ENCODE results near the gene SLC22A3.
A peak's percentile ranks its signal among the peaks of the same experiment; 100 is the strongest.
"Not testable (repeated sequence)": the region's sequence is repeated elsewhere in the genome, so short reads cannot be mapped to it uniquely, and the experiment has no call there.

The SLC22A3 gene

GRCh38 chr6:160454303-160454702 is 106.1 kb downstream of the SLC22A3 start:
- no peak for DNase-seq

- DNase-seq: no peak
Measured at GRCh38 chr6:160455081-160455480, 106.9 kb downstream of the SLC22A3 start.

- peak; percentile 22 to 65 for DNase-seq
Measured at GRCh38 chr6:160455541-160456213, 107.5 kb downstream of the SLC22A3 start.

- DNase-seq: no peak
Measured at GRCh38 chr6:160456214-160456546, 108.0 kb downstream of the SLC22A3 start.

- no peak for DNase-seq
Measured at GRCh38 chr6:160457823-160458222, 109.6 kb downstream of the SLC22A3 start.

- no peak for DNase-seq
Measured at GRCh38 chr6:160461641-160462040, 113.5 kb downstream of the SLC22A3 start.

DNA sequence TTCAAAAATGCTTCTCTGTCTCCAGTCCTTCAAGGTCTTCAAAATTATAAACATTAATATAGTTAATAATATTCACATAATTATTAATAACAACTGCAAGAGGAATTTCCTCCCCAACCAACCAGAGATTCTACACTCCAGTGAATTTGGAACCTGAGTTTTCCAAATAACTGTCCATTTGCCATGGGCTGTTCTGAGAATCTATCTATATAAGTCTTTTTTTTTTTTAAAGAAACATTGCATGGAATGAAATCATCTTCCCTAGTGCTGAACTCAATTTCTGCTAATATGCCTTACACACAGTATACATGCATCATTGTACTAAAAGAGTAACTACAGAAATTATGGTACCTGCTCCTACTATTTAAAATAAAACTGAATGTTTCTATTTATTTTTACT is 113.9 kb downstream of the SLC22A3 start:
- no peak for DNase-seq

- DNase-seq: no peak
Measured at GRCh38 chr6:160462551-160463109, 114.5 kb downstream of the SLC22A3 start.

- DNase-seq: no peak
Measured at GRCh38 chr6:160464744-160465143, 116.6 kb downstream of the SLC22A3 start.

DNA sequence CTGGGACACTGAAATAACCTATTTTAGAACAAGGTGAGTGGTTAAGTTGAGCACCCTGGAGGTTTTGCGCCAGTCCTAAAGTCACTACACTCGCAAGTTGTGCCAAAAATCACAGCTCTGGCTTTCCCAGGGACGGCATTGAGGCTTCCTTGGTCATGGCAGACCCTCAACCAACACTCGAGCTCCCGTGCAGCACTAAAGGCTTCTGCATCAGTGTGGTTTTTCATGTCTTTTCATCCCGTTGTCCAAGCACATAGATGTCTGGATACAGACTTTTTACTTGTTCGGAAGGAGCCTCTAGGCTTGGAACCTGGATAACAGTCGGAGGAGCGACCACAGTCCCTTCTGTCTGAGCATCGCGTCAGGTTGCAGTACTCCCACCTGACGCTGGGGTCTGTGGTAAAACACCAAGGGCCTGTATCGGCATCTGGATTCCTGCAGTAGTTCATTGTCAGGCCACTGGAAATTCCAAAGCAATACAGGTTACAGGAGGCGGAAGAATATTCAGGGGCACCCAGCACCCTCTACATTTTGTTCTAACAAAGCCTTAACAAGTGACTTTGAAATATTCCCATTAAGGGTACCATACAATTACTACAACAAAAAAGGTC is 119.2 kb downstream of the SLC22A3 start:
- not testable (repeated sequence) for DNase-seq

DNA sequence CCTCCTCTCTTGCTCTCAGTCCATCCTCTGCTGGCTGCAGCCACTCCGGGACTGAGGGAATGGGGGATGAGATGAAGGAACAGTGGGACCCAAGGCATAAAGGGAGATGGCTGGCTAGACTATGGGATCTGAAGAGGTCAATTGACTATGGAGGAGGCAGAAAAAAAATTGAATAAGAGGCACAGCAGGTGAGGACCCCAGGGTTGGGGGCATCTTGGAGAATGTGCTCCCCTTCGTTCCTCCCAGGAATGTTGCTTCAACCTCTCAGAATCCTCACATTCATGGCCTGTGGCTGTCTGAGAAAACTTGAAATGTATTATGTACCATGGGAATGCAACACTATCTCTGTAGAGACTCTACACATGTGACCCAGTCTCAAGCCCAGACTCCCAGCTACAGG is 121.0 kb downstream of the SLC22A3 start:
- DNase-seq: no peak

- not testable (repeated sequence) for DNase-seq
Measured at GRCh38 chr6:160476056-160476455, 127.9 kb downstream of the SLC22A3 start.

GRCh38 chr6:160477072-160477471 is 128.9 kb downstream of the SLC22A3 start:
- DNase-seq: not testable (repeated sequence)

GRCh38 chr6:160477901-160478300 is 129.7 kb downstream of the SLC22A3 start:
- DNase-seq: no peak

- DNase-seq: no peak
Measured at GRCh38 chr6:160487116-160487515, 138.9 kb downstream of the SLC22A3 start.

GRCh38 chr6:160489091-160489490 is 140.9 kb downstream of the SLC22A3 start:
- DNase-seq: no peak

DNA sequence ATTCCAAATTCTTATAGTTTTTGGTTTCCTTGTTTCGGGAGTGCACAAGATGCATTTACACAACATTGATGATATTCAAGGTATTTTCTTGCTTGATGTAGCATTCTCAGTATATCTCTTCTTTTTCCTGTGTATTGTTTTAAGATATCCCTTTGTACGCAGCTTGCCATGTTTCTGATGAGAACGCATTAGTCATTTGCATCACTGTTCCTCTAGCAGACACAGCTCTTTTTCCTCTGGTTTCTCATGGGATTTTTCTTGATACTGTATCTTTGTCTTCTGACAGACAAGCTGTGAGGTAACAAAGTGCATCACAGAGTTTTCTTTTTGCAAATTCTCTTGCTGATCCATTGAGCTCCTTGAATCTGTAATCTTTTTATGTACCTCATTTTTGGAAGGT is 146.4 kb downstream of the SLC22A3 start:
- no peak for DNase-seq

- no peak for DNase-seq
Measured at GRCh38 chr6:160500639-160501038, 152.5 kb downstream of the SLC22A3 start.
